ENCODE results near the gene SPI1. TPM values are rescaled to one million over a fixed set of nuclear protein-coding genes. Genes with fewer than 3 reads are reported as not detected.

SPI1 gene
- total RNA-seq, 1 experiment from 2014 or later, result not detected

DNA sequence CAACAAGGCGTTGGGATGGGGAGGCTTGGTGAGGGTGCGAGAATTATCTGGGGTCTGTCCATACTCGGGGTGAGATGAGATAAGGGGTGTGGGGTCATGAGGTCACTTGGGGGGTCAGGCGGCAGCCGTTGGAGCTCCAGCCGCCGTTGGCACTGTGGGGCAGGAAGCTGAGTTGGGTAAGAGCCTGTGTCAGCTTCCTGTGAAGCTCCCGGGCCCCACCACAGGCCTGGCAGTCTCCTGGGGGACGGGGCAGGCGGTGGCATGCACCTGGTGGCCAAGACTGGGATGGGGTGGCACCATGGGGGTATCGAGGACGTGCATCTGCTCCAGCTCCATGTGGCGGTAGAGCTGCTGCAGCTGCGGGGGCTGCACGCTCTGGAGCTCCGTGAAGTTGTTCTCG, 18.8 kb downstream of the SPI1 start:
- no CpG with 5 or more reads among the region's 17 CpGs for WGBS (ENCODE audit: extremely low coverage, insufficient read length, low lambda C conversion rate)
- no peak for DNase-seq
- H2BK12ac ChIP-seq (ENCODE audit: insufficient read length, low read depth, low read length), result no peak overlapping the region
- H2BK120ac ChIP-seq (ENCODE audit: low read depth, low read length, poor library complexity, severe bottlenecking), result no peak overlapping the region
- no peak overlapping the region for H3K27ac ChIP-seq (ENCODE audit: insufficient read length, low read depth, low read length)
- no peaks in the 10 kb centered on the region for H3K79me1 ChIP-seq (ENCODE audit: insufficient read depth, low read depth, low read length, poor library complexity, severe bottlenecking)
- no peaks in the 10 kb centered on the region for H3K27me3 ChIP-seq (ENCODE audit: insufficient read depth, low read length)
- no peaks in the 10 kb centered on the region for H3K23me2 ChIP-seq (ENCODE audit: insufficient read length, low read depth, low read length, poor library complexity, severe bottlenecking)
- H2BK15ac ChIP-seq (ENCODE audit: low read depth, low read length), result no peak overlapping the region
- H3K4me1 ChIP-seq (ENCODE audit: insufficient read depth, low read length), result no peaks in the 10 kb centered on the region
- H3K4me3 Mint-ChIP-seq, result no peak overlapping the region
- H3K9me3 ChIP-seq (ENCODE audit: control insufficient read depth, low read depth, low read length), result no peaks in the 10 kb centered on the region
- no peak overlapping the region for H2BK20ac ChIP-seq (ENCODE audit: low read depth, low read length, poor library complexity, severe bottlenecking)
- H3K4ac ChIP-seq (ENCODE audit: low read depth, low read length), result no peak overlapping the region
- no peak overlapping the region for H3K4me2 ChIP-seq (ENCODE audit: insufficient read depth, insufficient read length, low read length)
- H3K9me3 Mint-ChIP-seq, result no peaks in the 10 kb centered on the region
- no peak overlapping the region for H3K9ac ChIP-seq (ENCODE audit: extremely low read depth, insufficient read length, low read length)
- no peak overlapping the region for H3K14ac ChIP-seq (ENCODE audit: insufficient read depth, low read length)
- no peaks in the 10 kb centered on the region for H3K36me3 Mint-ChIP-seq (ENCODE audit: insufficient read depth in 1 of 3, low read depth in 3 of 3)
- no peaks in the 10 kb centered on the region for H3K27me3 Mint-ChIP-seq (ENCODE audit: low read depth)
- no peak overlapping the region for H4K8ac ChIP-seq (replicated peaks; ENCODE audit: insufficient read length, low read depth, low read length)
- no peak overlapping the region for H4K91ac ChIP-seq (ENCODE audit: insufficient read length, low read depth, low read length)
- no peak overlapping the region for H3K18ac ChIP-seq (ENCODE audit: insufficient read length, low read depth, low read length)
- H4K5ac ChIP-seq (ENCODE audit: insufficient read length, low read depth, low read length), result no peak overlapping the region
- no peak overlapping the region for H3K56ac ChIP-seq (ENCODE audit: insufficient read length, low read depth, low read length)
- no peak overlapping the region for H2BK5ac ChIP-seq (ENCODE audit: insufficient read length, low read length)
- TF ChIP-seq, protein P1, sequence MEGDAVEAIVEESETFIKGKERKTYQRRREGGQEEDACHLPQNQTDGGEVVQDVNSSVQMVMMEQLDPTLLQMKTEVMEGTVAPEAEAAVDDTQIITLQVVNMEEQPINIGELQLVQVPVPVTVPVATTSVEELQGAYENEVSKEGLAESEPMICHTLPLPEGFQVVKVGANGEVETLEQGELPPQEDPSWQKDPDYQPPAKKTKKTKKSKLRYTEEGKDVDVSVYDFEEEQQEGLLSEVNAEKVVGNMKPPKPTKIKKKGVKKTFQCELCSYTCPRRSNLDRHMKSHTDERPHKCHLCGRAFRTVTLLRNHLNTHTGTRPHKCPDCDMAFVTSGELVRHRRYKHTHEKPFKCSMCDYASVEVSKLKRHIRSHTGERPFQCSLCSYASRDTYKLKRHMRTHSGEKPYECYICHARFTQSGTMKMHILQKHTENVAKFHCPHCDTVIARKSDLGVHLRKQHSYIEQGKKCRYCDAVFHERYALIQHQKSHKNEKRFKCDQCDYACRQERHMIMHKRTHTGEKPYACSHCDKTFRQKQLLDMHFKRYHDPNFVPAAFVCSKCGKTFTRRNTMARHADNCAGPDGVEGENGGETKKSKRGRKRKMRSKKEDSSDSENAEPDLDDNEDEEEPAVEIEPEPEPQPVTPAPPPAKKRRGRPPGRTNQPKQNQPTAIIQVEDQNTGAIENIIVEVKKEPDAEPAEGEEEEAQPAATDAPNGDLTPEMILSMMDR (conservative IDR thresholded peaks at IDR 0.05), result no peak
- H3K27ac Mint-ChIP-seq, result peak overlapping the region; percentile 12 to 63 (median 24); a peak in 3 of 7 replicates
- no peaks in the 10 kb centered on the region for H3K79me2 ChIP-seq (ENCODE audit: insufficient read depth, low read length)
- no peak overlapping the region for H2AFZ ChIP-seq (ENCODE audit: low read length)
- peaks cover 5% of the 10 kb centered on the region in 2 experiments for H3K4me1 Mint-ChIP-seq
- no peak overlapping the region for H3T11ph ChIP-seq (ENCODE audit: low read length)
- peaks cover 2% of the 10 kb centered on the region for H4K20me1 ChIP-seq (ENCODE audit: control insufficient read depth, insufficient read depth, insufficient read length)
- H2AK5ac ChIP-seq (ENCODE audit: insufficient read length, low read length), result no peak overlapping the region
- no peak overlapping the region for H3K23ac ChIP-seq (ENCODE audit: insufficient read length, low read depth, low read length)
